ENCODE data around the gene SULT1B1. TPM values are rescaled to one million over a fixed set of nuclear protein-coding genes. Genes with fewer than 3 reads are reported as not detected.

The SULT1B1 gene
- total RNA-seq, 1 donor from 2014 or later, result 1.6 TPM

DNA sequence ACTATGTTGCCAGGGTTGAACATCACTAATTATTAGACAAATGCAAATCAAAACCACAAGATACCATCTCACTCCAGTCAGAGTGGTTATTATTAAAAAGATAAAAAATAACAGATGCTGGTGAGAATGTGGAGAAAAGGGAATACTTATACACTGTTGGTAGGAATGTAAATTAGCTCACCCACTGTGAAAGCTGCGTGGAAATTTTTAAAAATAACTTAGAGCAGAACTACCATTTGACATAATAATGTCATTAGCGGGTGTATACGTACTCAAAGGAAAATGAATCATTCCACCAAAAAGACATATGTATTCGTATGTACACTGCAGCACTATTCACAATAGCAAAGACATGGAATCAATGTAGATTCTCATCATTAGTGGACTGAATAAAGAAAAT is 58.7 kb downstream of the SULT1B1 start:
- no peak for DNase-seq (ENCODE audit: low read depth in 2 of 2)

- no peak for DNase-seq (ENCODE audit: low read depth in 2 of 2)
Measured at GRCh38 chr4:69697536-69698242, 62.7 kb downstream of the SULT1B1 start.

GRCh38 chr4:69689599-69689998 is 70.8 kb downstream of the SULT1B1 start:
- peak; percentile 61 to 78 for DNase-seq (ENCODE audit: low read depth in 2 of 2)

GRCh38 chr4:69684804-69685203 is 75.6 kb downstream of the SULT1B1 start:
- no peak for DNase-seq (ENCODE audit: low read depth in 2 of 2)

Other genes with a start within 250 kb of the SULT1B1 start
- not detected in 2 replicates for gene UGT2A2, start 121.0 kb downstream of the SULT1B1 start, total RNA-seq
- gene UGT2A1, start 107.4 kb downstream of the SULT1B1 start, total RNA-seq, result not detected in 2 replicates
- gene SULT1E1, start 99.5 kb upstream of the SULT1B1 start, total RNA-seq, result 3.4 and 5.2 TPM in 2 replicates
- gene CSN1S1, start 170.4 kb upstream of the SULT1B1 start, total RNA-seq, result not detected in 2 replicates
- not detected in 2 replicates for gene CSN2, start 205.1 kb upstream of the SULT1B1 start, total RNA-seq
- gene STATH, start 235.3 kb upstream of the SULT1B1 start, total RNA-seq, result not detected in 2 replicates

Measured in lung microvascular endothelial cell (primary cell).